Left lung (tissue), 10 donors: Measurements from ENCODE around the gene GSK3B. TPM values are rescaled to one million over a fixed set of nuclear protein-coding genes. Genes with fewer than 3 reads are reported as not detected.
A peak's percentile ranks its signal among the peaks of the same experiment; 100 is the strongest.

Experiments
- ATAC-seq: fragments of 200-7000 bp; cut with Tn5 transposase; one replicate; pipeline ENCODE4 v1.9.1; 2020; ENCODE audit warnings: moderate library complexity
- DNase-seq, 4 donors: peaks; one replicate each; pipeline ENCODE4 v3.0.0-alpha.2; 2013 to 2020
- H3K27ac ChIP-seq, 2 donors: fragments of 200-600 bp; sonication (generic) in 1 of 2; one replicate each; pipeline versions ENCODE4 v1.5.0 to v1.8.0; 2020 to 2021
- H3K27me3 ChIP-seq, 2 donors: fragments of 200-600 bp; sonication (generic) in 1 of 2; one replicate each; pipeline versions ENCODE4 v1.5.0 to v1.8.0; 2020 to 2021
- H3K36me3 ChIP-seq, 2 donors: fragments of 200-600 bp; sonication (generic) in 1 of 2; one replicate each; pipeline versions ENCODE4 v1.5.0 to v1.8.0; 2020 to 2021
- H3K4me1 ChIP-seq, 2 donors: fragments of 200-600 bp; one replicate each; pipeline ENCODE4 v1.8.0; 2021
- H3K4me3 ChIP-seq, 2 donors: fragments of 200-600 bp; sonication (generic) in 1 of 2; one replicate each; pipeline versions ENCODE4 v1.5.0 to v1.8.0; 2020 to 2021; ENCODE audit warnings: mild to moderate bottlenecking in 1 of 2
- H3K9me3 ChIP-seq, 2 donors: fragments of 200-600 bp; sonication (generic) in 1 of 2; one replicate each; pipeline versions ENCODE4 v1.5.0 to v1.8.0; 2020 to 2021
- CTCF ChIP-seq, 2 donors: fragments of 200-600 bp; sonication (generic) in 1 of 2; IDR thresholded peaks; one replicate each; pipeline versions ENCODE4 v1.5.0 to v1.8.0; 2021; ENCODE audit warnings: antibody characterized with exemption in 2 of 2
- intact Hi-C, 2 donors: fragments of 100-400 bp; cut with DNase I; formaldehyde crosslinking; loops; one replicate each; pipeline versions ENCODE4 v1.11.2 to v1.14.2; 2022
- polyA plus RNA-seq, 6 donors: library from polyadenylated mRNA; unstranded; fragments of 120-200 nt; gene quantifications; one replicate each; pipeline ENCODE4 v1.2.1, GENCODE V29; 2013; ENCODE audit not compliant: insufficient read length in 6 of 6
- total RNA-seq, 2 donors: library from RNA; stranded (reverse); fragmentation: NEBNext Ultra II Directional; extraction: Animal tissue kit (Norgen Biotek cat#: 25700); gene quantifications; one replicate each; pipeline ENCODE4 v1.2.1, GENCODE V29; 2021
- donor health status: DM: no; HTN: yes; CAD: no.
- donor health status: DM: no; HTN: no; CAD: no.

The GSK3B gene
- total and polyA plus RNA-seq, 8 donors: 39.2 to 53.0 (median 42.4) TPM

- DNase-seq (no peak), ATAC-seq (no peak)
- H3K9me3 ChIP-seq: no peaks in the 10 kb centered on the region
- intact Hi-C loops: no loop called here
- no peaks in the 10 kb centered on the region for H3K27me3 ChIP-seq
- H3K36me3 ChIP-seq: no peaks in the 10 kb centered on the region
- no peaks in the 10 kb centered on the region for H3K4me1 ChIP-seq
- no peak overlapping the region for H3K27ac ChIP-seq
- H3K4me3 ChIP-seq: no peak overlapping the region
- TF ChIP-seq CTCF (IDR thresholded peaks at IDR 0.05): no peak
Measured at GRCh38 chr3:120125992-120126391, 31.7 kb upstream of the GSK3B start.

- Histone ChIP-seq H3K4me3 (no peak overlapping the region), H3K27me3 (no peaks in the 10 kb centered on the region), H3K9me3 (peaks cover 0 to 8% of the 10 kb centered on the region in 2 donors), H3K27ac (no peak overlapping the region), H3K4me1 (no peaks in the 10 kb centered on the region), H3K36me3 (no peaks in the 10 kb centered on the region)
- intact Hi-C loops: no loop called here
- DNase-seq (no peak), ATAC-seq (no peak)
- no peak for TF ChIP-seq CTCF (IDR thresholded peaks at IDR 0.05)
Measured at GRCh38 chr3:120119846-120120510, 25.7 kb upstream of the GSK3B start.

- Histone ChIP-seq H3K4me1 (no peaks in the 10 kb centered on the region), H3K27me3 (no peaks in the 10 kb centered on the region), H3K9me3 (peaks cover 0 to 8% of the 10 kb centered on the region in 2 donors), H3K36me3 (no peaks in the 10 kb centered on the region), H3K4me3 (no peak overlapping the region), H3K27ac (no peak overlapping the region)
- ATAC-seq (no peak), DNase-seq (no peak)
- intact Hi-C loops: no loop called here
- no peak for TF ChIP-seq CTCF (IDR thresholded peaks at IDR 0.05)
Measured at GRCh38 chr3:120114981-120115380, 20.7 kb upstream of the GSK3B start.

- H3K4me3 ChIP-seq: no peak overlapping the region
- DNase-seq (no peak), ATAC-seq (no peak)
- TF ChIP-seq CTCF (IDR thresholded peaks at IDR 0.05): no peak
- H3K9me3 ChIP-seq: peaks cover 0 to 8% of the 10 kb centered on the region in 2 donors
- intact Hi-C loops: no loop called here
- no peaks in the 10 kb centered on the region for H3K27me3 ChIP-seq
- no peak overlapping the region for H3K27ac ChIP-seq
- H3K4me1 ChIP-seq: no peaks in the 10 kb centered on the region
- H3K36me3 ChIP-seq: no peaks in the 10 kb centered on the region
Measured at GRCh38 chr3:120114376-120114775, 20.1 kb upstream of the GSK3B start.

GRCh38 chr3:120113128-120114116, 19.2 kb upstream of the GSK3B start:
- Histone ChIP-seq H3K27ac (peak overlapping the region in 1 of 2 donors; percentile 9), H3K4me1 (no peaks in the 10 kb centered on the region), H3K27me3 (no peaks in the 10 kb centered on the region), H3K4me3 (no peak overlapping the region), H3K9me3 (peaks cover 0 to 8% of the 10 kb centered on the region in 2 donors), H3K36me3 (no peaks in the 10 kb centered on the region)
- intact Hi-C loops: no loop called here
- peak; percentile 96 for ATAC-seq
- no peak for TF ChIP-seq CTCF (IDR thresholded peaks at IDR 0.05)
- peak in 1 of 4 donors; percentile 39 for DNase-seq
